Vagina (tissue), 2 donors: ENCODE data around the gene C9orf43. TPM values are rescaled to one million over a fixed set of nuclear protein-coding genes. Genes with fewer than 3 reads are reported as not detected.

Experiments
- DNase-seq, 2 donors: peaks; one replicate each; pipeline ENCODE4 v3.0.0-alpha.2; 2017; ENCODE audit errors: extremely low spot score in 2 of 2
- H3K27ac ChIP-seq: fragments of 200-600 bp; sonication (generic); one replicate; pipeline ENCODE4 v1.5.1; 2019
- H3K27me3 ChIP-seq: fragments of 200-600 bp; sonication (generic); one replicate; pipeline ENCODE4 v1.5.1; 2019
- H3K36me3 ChIP-seq, 2 donors: fragments of 200-600 bp; sonication (generic); one replicate each; pipeline ENCODE4 v1.5.1; 2017 to 2019
- H3K4me1 ChIP-seq: fragments of 200-600 bp; sonication (generic); one replicate; pipeline ENCODE4 v1.5.1; 2019
- H3K4me3 ChIP-seq, 2 donors: fragments of 200-600 bp; sonication (generic); 1 replicate in 1 of 2; 2 replicates in 1 of 2; pipeline ENCODE4 v1.5.1; 2016 to 2019
- H3K9me3 ChIP-seq: fragments of 200-600 bp; sonication (generic); one replicate; pipeline ENCODE4 v1.5.1; 2019
- POLR2A ChIP-seq, 2 donors: fragments of 450-650 bp; IDR thresholded peaks; one replicate each; pipeline ENCODE4 v1.6.1; 2017; ENCODE audit warnings: antibody characterized with exemption in 2 of 2, mild to moderate bottlenecking in 2 of 2, moderate library complexity in 2 of 2
- POLR2AphosphoS5 ChIP-seq, 2 donors: sonication (generic); formaldehyde crosslinking; IDR thresholded peaks; one replicate each; pipeline ENCODE4 v1.9.0; 2017; ENCODE audit warnings: antibody characterized with exemption in 2 of 2, mild to moderate bottlenecking in 2 of 2, low read depth in 1 of 2; ENCODE audit not compliant: insufficient read depth in 1 of 2
- intact Hi-C: fragments of 100-400 bp; cut with DNase I; formaldehyde crosslinking; loops from one replicate; pipeline ENCODE4 v1.15.1; 2023
- total RNA-seq: library from RNA; depleted of rRNA; stranded (reverse); fragments of >200 nt; gene quantifications from one replicate; pipeline ENCODE4 v1.2.3, GENCODE V29; 2016
- TF ChIP-seq, protein P1 (sequence below), 3 experiments: fragments of 450-650 bp in 2 of 3; fragments of 200-600 bp in 1 of 3; sonication (generic) in 1 of 3; IDR thresholded peaks; one replicate each; pipeline ENCODE4 v1.5.1; 2017 to 2019; ENCODE audit warnings: antibody characterized with exemption in 3 of 3, mild to moderate bottlenecking in 2 of 3, moderate library complexity in 2 of 3

C9orf43 gene
- total RNA-seq, 1 donor from 2014 or later: not detected

DNA sequence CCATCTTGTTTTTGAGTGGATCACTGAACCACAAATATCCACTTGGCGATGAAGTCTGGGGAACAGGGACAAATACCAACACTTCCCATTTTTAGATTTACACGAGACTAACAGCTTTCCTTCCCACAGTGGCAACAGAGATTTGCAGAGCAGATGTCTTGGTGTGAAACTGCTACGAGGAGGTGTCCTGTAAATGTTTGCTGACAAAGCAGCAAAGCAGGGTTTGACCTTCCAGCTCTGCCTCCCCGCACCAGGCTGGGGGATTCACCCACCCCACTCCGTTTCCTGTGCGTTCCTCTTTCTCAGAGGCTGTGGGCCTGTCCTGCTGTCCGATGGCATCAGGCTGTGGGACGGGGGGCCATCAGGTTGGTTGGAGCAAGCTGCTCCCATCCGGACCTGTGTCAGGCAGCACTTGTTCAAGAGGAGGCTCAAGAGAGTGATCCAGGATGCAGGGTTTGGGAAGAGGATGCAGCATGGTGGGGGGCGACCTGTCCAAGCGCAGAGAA is 52.3 kb downstream of the C9orf43 start:
- H3K4me1 ChIP-seq: peaks cover 11% of the 10 kb centered on the region
- H3K27ac ChIP-seq: no peak overlapping the region
- TF ChIP-seq, protein P1, sequence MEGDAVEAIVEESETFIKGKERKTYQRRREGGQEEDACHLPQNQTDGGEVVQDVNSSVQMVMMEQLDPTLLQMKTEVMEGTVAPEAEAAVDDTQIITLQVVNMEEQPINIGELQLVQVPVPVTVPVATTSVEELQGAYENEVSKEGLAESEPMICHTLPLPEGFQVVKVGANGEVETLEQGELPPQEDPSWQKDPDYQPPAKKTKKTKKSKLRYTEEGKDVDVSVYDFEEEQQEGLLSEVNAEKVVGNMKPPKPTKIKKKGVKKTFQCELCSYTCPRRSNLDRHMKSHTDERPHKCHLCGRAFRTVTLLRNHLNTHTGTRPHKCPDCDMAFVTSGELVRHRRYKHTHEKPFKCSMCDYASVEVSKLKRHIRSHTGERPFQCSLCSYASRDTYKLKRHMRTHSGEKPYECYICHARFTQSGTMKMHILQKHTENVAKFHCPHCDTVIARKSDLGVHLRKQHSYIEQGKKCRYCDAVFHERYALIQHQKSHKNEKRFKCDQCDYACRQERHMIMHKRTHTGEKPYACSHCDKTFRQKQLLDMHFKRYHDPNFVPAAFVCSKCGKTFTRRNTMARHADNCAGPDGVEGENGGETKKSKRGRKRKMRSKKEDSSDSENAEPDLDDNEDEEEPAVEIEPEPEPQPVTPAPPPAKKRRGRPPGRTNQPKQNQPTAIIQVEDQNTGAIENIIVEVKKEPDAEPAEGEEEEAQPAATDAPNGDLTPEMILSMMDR (IDR thresholded peaks at IDR 0.05): no peak
- TF ChIP-seq POLR2AphosphoS5 (IDR thresholded peaks at IDR 0.05; ENCODE audit: insufficient read depth in 1 of 2, low read depth in 1 of 2) (no peak), POLR2A (IDR thresholded peaks at IDR 0.05) (no peak)
- DNase-seq: no peak
- no peaks in the 10 kb centered on the region for H3K27me3 ChIP-seq
- peak overlapping the region in 1 of 2 donors; percentile 34 for H3K4me3 ChIP-seq
- H3K36me3 ChIP-seq: no peaks in the 10 kb centered on the region
- intact Hi-C loops: no loop called here
- no peaks in the 10 kb centered on the region for H3K9me3 ChIP-seq

DNA sequence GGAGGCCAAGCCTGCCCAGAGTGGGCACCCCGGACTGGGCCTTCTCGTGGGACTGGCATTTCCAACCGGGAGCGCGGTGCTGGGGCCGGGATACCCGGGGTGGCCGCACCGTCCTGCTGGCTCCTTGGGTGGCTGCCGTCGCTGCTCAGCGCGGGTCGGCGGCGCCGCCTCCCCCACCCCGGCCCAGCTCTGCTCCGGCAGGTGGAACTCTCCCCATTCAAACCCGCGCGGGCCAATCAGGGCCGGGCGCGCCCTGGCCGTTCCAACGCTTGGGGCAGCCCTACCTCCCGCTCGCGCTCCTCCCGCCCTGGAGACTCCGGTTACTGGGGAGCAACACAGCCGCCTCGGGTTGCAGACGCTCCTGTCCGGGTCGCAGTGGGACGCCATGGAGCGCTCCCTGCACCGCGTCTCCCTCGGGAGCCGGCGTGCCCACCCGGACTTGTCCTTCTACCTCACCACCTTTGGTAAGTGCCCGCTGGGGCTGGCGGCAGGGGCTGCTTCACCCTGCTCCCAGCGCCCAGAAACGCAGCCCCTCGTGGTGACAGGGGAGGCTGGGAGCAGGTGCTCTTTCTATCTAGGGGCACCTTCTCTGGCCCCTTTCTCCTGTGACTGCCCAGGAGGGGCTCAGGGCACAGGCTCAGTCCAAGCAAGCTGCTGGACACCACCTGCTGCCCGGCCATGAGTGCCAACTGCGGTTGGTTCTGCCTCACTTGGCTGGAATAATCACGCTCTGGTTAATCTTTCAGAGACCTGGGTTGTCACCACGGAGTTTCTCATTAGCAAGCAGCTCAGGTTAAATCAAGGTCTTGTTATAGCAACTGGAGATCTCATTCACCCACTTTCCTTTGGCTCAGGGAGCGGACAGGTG is 53.1 kb downstream of the C9orf43 start, which contains the start of gene RGS3:
Gene RGS3, plus strand, starts transcription at position 310 of the 868 bp plus-strand sequence. Its CDS starts 76 bp downstream, at position 386.
- Histone ChIP-seq H3K27ac (no peak within 1 kb of the TSS), H3K9me3 (no peaks in the 10 kb centered on the region), H3K36me3 (no peaks in the 10 kb centered on the region), H3K4me1 (peaks cover 11% of the 10 kb centered on the region), H3K4me3 (peak within 1 kb of the TSS; percentile 26 to 34), H3K27me3 (no peaks in the 10 kb centered on the region)
- intact Hi-C loops: no loop called here
- no peak for TF ChIP-seq POLR2A (IDR thresholded peaks at IDR 0.05)
- TF ChIP-seq, protein P1 (IDR thresholded peaks at IDR 0.05): no peak
- no peak for TF ChIP-seq POLR2AphosphoS5 (IDR thresholded peaks at IDR 0.05; ENCODE audit: insufficient read depth in 1 of 2, low read depth in 1 of 2)
- DNase-seq: no peak

DNA sequence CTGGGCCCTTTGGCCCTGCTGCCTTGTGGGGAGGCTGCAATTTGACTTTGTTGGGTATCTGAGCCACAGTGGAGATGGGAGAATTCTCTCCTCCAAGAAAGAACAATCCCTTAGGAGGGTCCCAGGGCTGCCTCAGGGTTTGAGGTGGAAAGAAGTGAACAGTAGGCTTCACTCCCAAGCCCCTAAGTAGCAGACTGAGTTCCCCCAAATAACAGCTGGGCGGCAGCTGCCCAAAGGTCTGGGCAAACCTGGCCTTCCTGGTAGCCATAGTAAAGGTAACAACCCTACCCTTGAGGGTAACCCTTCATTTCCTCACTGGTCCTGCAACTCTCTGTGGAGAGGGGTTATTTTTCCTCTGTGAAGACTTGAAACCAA is 53.7 kb downstream of the C9orf43 start:
- H3K4me3 ChIP-seq: no peak overlapping the region
- H3K27me3 ChIP-seq: no peaks in the 10 kb centered on the region
- H3K9me3 ChIP-seq: no peaks in the 10 kb centered on the region
- no peak for DNase-seq
- H3K27ac ChIP-seq: no peak overlapping the region
- TF ChIP-seq POLR2A (IDR thresholded peaks at IDR 0.05) (no peak), POLR2AphosphoS5 (IDR thresholded peaks at IDR 0.05; ENCODE audit: insufficient read depth in 1 of 2, low read depth in 1 of 2) (no peak)
- TF ChIP-seq, protein P1 (IDR thresholded peaks at IDR 0.05): no peak
- no peaks in the 10 kb centered on the region for H3K36me3 ChIP-seq
- intact Hi-C loops: no loop called here
- H3K4me1 ChIP-seq: peaks cover 11% of the 10 kb centered on the region

DNA sequence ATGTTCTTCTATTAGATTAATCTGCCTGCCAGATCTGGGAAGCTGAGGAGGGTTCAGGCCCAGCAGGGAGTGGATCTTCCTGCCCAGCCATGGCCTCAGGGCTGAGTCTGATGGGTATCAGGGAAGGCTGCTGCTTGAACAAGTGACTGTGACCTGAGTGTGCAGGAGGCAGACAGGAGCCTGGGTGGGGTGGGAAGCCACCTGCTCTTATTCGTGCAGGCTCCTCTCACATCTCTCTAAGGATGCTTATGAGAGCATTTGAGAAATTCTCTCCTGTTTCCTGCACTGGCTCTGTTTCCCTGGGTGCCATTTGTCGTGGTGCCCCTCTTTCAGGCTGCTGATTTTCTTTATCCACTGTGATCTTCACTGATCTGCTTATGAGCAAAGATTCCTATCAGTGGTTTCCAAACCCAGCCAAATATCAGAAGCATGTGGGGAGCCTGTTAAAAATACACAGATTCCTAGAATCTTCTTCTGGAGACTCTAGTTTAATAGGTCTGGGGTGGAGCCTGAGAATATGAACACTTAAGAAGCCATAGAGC is 55.1 kb downstream of the C9orf43 start:
- Histone ChIP-seq H3K27ac (no peak overlapping the region), H3K27me3 (no peaks in the 10 kb centered on the region), H3K9me3 (no peaks in the 10 kb centered on the region), H3K36me3 (no peaks in the 10 kb centered on the region), H3K4me3 (no peak overlapping the region), H3K4me1 (peaks cover 11% of the 10 kb centered on the region)
- intact Hi-C loops: no loop called here
- DNase-seq: no peak
- TF ChIP-seq POLR2AphosphoS5 (IDR thresholded peaks at IDR 0.05; ENCODE audit: insufficient read depth in 1 of 2, low read depth in 1 of 2) (no peak), POLR2A (IDR thresholded peaks at IDR 0.05) (no peak)
- TF ChIP-seq, protein P1 (IDR thresholded peaks at IDR 0.05): no peak
